Ishikawa (cell line): ENCODE results near the gene SPSB3.

Experiments
- CEBPB ChIP-seq: IDR thresholded peaks from 2 replicates; pipeline ENCODE4 v1.6.1; 2012
- CREB1 ChIP-seq: IDR thresholded peaks from 2 replicates; pipeline ENCODE4 v1.6.1; 2012; ENCODE audit warnings: low read depth
- EGR1 ChIP-seq: IDR thresholded peaks from 2 replicates; pipeline ENCODE4 v1.6.1; 2012
- EP300 ChIP-seq: IDR thresholded peaks from 2 replicates; pipeline ENCODE4 v1.6.1; 2012; ENCODE audit warnings: borderline replicate concordance
- FOXM1 ChIP-seq: IDR thresholded peaks from 2 replicates; pipeline ENCODE4 v1.6.1; 2012; ENCODE audit warnings: low read depth, borderline replicate concordance
- NFIC ChIP-seq: IDR thresholded peaks from 2 replicates; pipeline ENCODE4 v1.6.1; 2012
- RAD21 ChIP-seq: IDR thresholded peaks from 2 replicates; pipeline ENCODE4 v1.6.1; 2012; ENCODE audit warnings: low read depth
- TAF1 ChIP-seq: IDR thresholded peaks from 2 replicates; pipeline ENCODE4 v1.6.1; 2012; ENCODE audit warnings: low read depth, mild to moderate bottlenecking
- TCF12 ChIP-seq: IDR thresholded peaks from 2 replicates; pipeline ENCODE4 v1.6.1; 2012; ENCODE audit warnings: low read depth
- TEAD4 ChIP-seq: IDR thresholded peaks from 2 replicates; pipeline ENCODE4 v1.6.1; 2012
- YY1 ChIP-seq: IDR thresholded peaks from 2 replicates; pipeline ENCODE4 v1.6.1; 2012; ENCODE audit warnings: low read depth
- ZBTB7A ChIP-seq: IDR thresholded peaks from 2 replicates; pipeline ENCODE4 v1.6.1; 2012; ENCODE audit warnings: low read depth
- TF ChIP-seq, protein P1 (sequence below): IDR thresholded peaks from 2 replicates; pipeline ENCODE4 v1.6.1; 2012
- TF ChIP-seq, protein P2 (sequence below): IDR thresholded peaks from 2 replicates; pipeline ENCODE4 v1.6.1; 2012
- TF ChIP-seq, protein P3 (sequence below): IDR thresholded peaks from 2 replicates; pipeline ENCODE4 v1.6.1; 2012; ENCODE audit warnings: low read depth, mild to moderate bottlenecking

Gene SPSB3

DNA sequence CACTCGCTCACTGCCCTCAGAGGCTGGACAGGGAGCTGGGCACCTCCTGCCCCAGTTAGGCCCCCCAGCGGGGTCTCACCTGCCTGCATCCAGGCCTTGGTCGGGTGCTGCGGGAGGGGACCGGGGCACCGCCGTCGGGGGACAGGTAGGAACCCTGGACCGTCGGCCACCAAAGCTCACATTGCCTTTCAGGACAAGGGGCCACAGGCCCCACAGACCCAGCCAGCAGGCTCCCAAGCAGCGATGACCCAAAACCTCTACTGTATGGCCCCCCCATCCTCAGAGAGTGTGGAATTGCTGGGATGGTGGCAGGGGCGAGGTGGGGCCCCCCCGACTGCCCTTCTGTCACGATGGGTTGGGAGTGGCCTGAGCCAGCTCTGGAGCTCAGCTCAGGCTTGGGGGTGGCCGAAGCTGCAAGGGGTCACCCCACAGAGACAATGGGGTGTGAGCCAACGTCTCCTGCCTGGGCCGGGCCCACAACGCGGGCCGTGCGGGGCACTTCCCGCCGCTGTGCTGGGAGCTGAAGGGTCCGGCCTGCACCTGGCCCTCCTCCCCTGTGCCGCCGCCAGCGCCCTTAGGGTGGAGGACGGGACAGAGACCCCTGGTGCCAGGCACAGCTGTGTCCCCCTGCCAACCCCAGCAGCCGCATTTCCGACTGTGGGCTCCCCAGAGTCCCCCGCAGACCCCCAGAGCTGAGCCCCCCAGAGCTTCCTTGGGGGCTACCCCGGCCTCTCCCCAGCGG, 10.6 kb upstream of the SPSB3 start:
- peak; percentile 25; the same call in 1 of the 2 replicates for TF ChIP-seq ZBTB7A
- TF ChIP-seq TCF12, result no peak
- no peak for TF ChIP-seq EGR1

DNA sequence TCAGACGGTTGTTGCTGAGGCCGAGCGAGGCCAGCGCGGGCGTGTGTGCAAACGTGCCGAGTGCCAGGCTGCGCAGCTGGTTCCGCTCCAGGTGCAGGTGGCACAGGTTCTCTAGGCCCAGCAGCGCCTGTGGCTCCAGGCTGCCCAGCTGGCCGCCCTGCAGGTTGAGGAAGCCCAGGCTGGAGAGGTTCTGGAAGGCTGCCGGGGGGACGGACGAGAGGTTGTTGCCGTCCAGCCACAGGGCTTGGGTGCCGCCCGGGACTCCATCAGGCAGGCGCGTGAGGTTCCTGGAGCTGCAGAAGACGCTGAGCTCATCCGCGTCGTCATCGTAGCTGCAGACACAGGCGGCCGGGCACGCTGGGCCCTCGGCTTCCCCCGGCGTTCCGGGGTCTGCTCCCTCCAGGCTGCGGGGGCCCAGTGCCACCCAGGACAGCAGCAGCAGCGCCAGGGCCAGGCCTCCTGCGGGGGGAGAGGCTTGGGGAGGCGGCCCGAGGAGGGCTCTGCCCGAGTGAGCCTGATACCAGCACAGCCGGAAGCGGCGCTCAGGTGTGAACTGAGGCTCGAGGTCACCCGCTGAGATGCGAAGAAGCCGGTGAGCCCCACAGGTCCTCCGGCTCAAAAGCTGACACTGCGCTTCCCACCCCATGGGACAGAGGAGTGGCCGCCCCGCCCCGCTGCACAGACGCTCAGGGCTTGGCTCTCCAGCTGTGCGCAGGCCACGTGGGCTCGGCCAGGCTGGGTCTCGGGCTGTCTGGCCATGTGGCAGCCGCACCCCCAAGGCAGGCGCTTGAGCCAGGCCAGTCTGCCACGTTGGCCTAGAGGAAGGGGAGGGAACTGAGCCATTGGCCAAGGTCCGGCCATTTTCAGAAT, 9.8 kb upstream of the SPSB3 start:
- no peak for TF ChIP-seq CREB1
- TF ChIP-seq, protein P1, sequence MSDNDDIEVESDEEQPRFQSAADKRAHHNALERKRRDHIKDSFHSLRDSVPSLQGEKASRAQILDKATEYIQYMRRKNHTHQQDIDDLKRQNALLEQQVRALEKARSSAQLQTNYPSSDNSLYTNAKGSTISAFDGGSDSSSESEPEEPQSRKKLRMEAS, result peak; percentile 97
- TF ChIP-seq FOXM1, result no peak
- peak; percentile 39; the same call in 1 of the 2 replicates for TF ChIP-seq EP300
- peak; percentile 21; the same call in 1 of the 2 replicates for TF ChIP-seq NFIC
- TF ChIP-seq, protein P2, sequence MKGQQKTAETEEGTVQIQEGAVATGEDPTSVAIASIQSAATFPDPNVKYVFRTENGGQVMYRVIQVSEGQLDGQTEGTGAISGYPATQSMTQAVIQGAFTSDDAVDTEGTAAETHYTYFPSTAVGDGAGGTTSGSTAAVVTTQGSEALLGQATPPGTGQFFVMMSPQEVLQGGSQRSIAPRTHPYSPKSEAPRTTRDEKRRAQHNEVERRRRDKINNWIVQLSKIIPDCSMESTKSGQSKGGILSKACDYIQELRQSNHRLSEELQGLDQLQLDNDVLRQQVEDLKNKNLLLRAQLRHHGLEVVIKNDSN, result peak; percentile 91
- peak; percentile 5; the same call in 1 of the 2 replicates for TF ChIP-seq TEAD4
- TF ChIP-seq RAD21, result no peak
- peak; percentile 47; the same call in 1 of the 2 replicates for TF ChIP-seq TCF12
- no peak for TF ChIP-seq YY1

DNA sequence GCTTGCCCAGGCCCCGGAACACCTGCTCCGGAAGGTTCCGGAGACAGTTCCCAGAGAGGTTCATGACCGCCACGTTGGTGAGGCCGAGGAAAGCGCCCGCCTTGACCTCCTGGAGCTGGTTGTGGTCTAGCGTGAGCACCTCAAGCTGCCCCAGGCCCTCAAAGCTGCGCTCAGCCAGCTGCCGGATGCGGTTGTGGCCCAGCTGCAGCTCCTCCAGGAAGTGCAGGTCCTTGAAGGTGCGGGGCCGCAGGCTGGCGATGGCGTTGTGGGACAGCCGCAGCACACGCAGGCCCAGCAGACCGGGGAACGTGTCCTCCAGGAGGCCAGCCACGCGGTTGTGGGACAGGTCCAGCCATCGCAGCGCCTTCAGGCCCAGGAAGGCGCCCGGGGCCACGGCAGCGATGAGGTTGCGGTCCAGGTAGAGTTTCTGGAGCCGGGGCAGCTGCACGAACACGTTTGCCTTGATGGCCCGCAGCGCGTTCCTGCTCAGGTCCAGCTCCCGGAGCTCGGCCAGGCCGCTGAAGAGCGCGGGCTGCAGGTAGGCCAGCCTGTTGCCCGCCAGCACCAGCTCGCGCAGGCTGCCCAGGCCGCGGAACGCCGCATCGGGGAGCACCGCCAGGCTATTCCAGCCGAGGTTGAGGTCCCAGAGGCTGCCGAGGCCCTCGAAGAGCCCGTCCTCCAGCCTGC, 9.0 kb upstream of the SPSB3 start:
- TF ChIP-seq, protein P3, sequence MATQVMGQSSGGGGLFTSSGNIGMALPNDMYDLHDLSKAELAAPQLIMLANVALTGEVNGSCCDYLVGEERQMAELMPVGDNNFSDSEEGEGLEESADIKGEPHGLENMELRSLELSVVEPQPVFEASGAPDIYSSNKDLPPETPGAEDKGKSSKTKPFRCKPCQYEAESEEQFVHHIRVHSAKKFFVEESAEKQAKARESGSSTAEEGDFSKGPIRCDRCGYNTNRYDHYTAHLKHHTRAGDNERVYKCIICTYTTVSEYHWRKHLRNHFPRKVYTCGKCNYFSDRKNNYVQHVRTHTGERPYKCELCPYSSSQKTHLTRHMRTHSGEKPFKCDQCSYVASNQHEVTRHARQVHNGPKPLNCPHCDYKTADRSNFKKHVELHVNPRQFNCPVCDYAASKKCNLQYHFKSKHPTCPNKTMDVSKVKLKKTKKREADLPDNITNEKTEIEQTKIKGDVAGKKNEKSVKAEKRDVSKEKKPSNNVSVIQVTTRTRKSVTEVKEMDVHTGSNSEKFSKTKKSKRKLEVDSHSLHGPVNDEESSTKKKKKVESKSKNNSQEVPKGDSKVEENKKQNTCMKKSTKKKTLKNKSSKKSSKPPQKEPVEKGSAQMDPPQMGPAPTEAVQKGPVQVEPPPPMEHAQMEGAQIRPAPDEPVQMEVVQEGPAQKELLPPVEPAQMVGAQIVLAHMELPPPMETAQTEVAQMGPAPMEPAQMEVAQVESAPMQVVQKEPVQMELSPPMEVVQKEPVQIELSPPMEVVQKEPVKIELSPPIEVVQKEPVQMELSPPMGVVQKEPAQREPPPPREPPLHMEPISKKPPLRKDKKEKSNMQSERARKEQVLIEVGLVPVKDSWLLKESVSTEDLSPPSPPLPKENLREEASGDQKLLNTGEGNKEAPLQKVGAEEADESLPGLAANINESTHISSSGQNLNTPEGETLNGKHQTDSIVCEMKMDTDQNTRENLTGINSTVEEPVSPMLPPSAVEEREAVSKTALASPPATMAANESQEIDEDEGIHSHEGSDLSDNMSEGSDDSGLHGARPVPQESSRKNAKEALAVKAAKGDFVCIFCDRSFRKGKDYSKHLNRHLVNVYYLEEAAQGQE, result no peak
- TF ChIP-seq CREB1, result no peak
- TF ChIP-seq EGR1, result no peak
- TF ChIP-seq, protein P2, result no peak
- TF ChIP-seq YY1, result no peak
- TF ChIP-seq CEBPB, result no peak
- TF ChIP-seq TAF1, result no peak
- TF ChIP-seq ZBTB7A, result no peak
- no peak for TF ChIP-seq EP300
- TF ChIP-seq, protein P1, result no peak
- no peak for TF ChIP-seq NFIC
- TF ChIP-seq RAD21, result no peak
- TF ChIP-seq FOXM1, result no peak
- TF ChIP-seq TEAD4, result no peak
- TF ChIP-seq TCF12, result no peak

DNA sequence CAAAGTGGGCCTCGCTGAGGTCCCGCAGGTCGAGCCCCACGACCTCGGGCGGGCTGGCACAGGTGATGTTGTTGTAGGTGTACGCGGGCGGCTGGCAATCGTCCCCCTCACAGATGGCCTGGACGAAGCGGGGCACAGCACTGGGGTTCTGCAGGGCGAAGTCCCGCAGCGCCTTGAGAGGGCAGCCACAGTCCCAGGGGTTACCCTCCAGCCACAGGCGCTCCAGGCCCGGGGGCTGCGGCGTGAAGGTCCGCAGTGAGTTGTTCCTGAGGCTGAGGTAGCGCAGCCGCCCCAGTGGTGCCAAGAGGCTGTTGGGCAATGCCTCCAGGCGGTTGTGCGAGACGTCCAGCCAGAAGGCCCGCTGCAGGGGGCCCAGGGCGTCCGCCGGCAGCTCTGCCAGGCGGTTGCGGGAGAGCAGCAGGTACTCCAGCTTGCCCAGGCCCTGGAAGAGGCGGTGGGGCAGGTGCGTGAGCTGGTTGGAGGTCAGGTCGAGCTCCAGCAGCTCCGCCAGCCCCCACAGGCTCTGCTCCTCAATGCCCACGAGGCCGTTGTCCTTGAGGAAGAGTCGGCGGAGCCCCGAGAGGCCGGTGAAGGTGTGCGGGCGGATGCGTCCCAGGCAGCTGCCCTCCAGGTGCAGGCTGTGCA, 8.4 kb upstream of the SPSB3 start:
- TF ChIP-seq CREB1, result no peak
- no peak for TF ChIP-seq CEBPB
- TF ChIP-seq NFIC, result no peak
- no peak for TF ChIP-seq TCF12
- no peak for TF ChIP-seq YY1
- TF ChIP-seq RAD21, result no peak
- TF ChIP-seq, protein P3, result no peak
- TF ChIP-seq, protein P2, result no peak
- TF ChIP-seq FOXM1, result no peak
- no peak for TF ChIP-seq TEAD4
- TF ChIP-seq, protein P1, result no peak
- TF ChIP-seq ZBTB7A, result no peak
